Occipital lobe (tissue), 3 donors: ENCODE measurements around the gene ZFP90. TPM values are rescaled to one million over a fixed set of nuclear protein-coding genes. Genes with fewer than 3 reads are reported as not detected.

Source experiments
- DNase-seq: peaks from one replicate; lab custom pipeline; 2025; lab: John Stamatoyannopoulos, UW
- small RNA-seq: library from RNA; depleted of rRNA; stranded (forward); fragments of <200 nt; gene quantifications from one replicate; pipeline ENCODE3, GENCODE V24; 2014
- total RNA-seq: library from RNA; depleted of rRNA; stranded (reverse); fragments of >200 nt; gene quantifications from one replicate; pipeline ENCODE4 v1.2.3, GENCODE V29; 2014

Gene ZFP90
- total RNA-seq, 1 donor from 2014 or later: 89.4 TPM

- DNase-seq: no peak
Measured at GRCh38 chr16:68577352-68577853, 38.3 kb downstream of the ZFP90 start.

GRCh38 chr16:68590201-68590994, 51.3 kb downstream of the ZFP90 start:
- DNase-seq: no peak

- DNase-seq: no peak
Measured at GRCh38 chr16:68592466-68593337, 53.6 kb downstream of the ZFP90 start.

GRCh38 chr16:68596266-68596665, 57.2 kb downstream of the ZFP90 start:
- DNase-seq: no peak

GRCh38 chr16:68599586-68599985, 60.5 kb downstream of the ZFP90 start:
- DNase-seq: no peak

- no peak for DNase-seq
Measured at GRCh38 chr16:68605746-68606145, 66.7 kb downstream of the ZFP90 start.

- no peak for DNase-seq
Measured at GRCh38 chr16:68607443-68607842, 68.4 kb downstream of the ZFP90 start.

- no peak for DNase-seq
Measured at GRCh38 chr16:68608330-68608729, 69.2 kb downstream of the ZFP90 start.

GRCh38 chr16:68612996-68613395, 73.9 kb downstream of the ZFP90 start:
- no peak for DNase-seq

GRCh38 chr16:68617734-68618133, 78.6 kb downstream of the ZFP90 start:
- DNase-seq: no peak

Small RNA genes lying within 50 kb of the gene (small RNA-seq; reads per million reads assigned to genes)
- gene RNU4-36P: not detected

Other genes starting within 250 kb of the ZFP90 start
- gene SLC7A6OS, start 228.3 kb upstream of the ZFP90 start, total RNA-seq: 12.8 TPM
- 44.0 TPM for gene PRMT7, start 228.3 kb upstream of the ZFP90 start, total RNA-seq
- 67.2 TPM for gene SMPD3, start 90.8 kb upstream of the ZFP90 start, total RNA-seq
- 7.5 TPM for gene CDH3, start 106.0 kb downstream of the ZFP90 start, total RNA-seq
- 1.1 TPM for gene CDH1, start 198.0 kb downstream of the ZFP90 start, total RNA-seq